AG04449 (cell line): ENCODE data around the gene MGAT4A.
"Not testable (repeated sequence)": the region's sequence is repeated elsewhere in the genome, so short reads cannot be mapped to it uniquely, and the experiment has no call there.

Source experiments
- CTCF ChIA-PET: fragments of 350-600 bp; formaldehyde crosslinking; extraction: SDS; loops from one replicate; lab custom pipeline; 2021; ENCODE audit warnings: antibody characterized with exemption; lab: Yijun Ruan, JAX
- POLR2A ChIA-PET: fragments of 400-600, 350-600 bp; formaldehyde crosslinking; extraction: SDS; loops from one replicate; lab custom pipeline; 2020; ENCODE audit warnings: antibody characterized with exemption, inconsistent platforms; lab: Yijun Ruan, JAX
- DNase-seq: peaks from one replicate; pipeline ENCODE4 v3.0.0-alpha.2; 2010; ENCODE audit warnings: low read depth, low spot score
- H3K4me3 ChIP-seq: 2 replicates; pipeline ENCODE4 v1.5.1; 2011; ENCODE audit warnings: low read depth, mild to moderate bottlenecking, control low read depth, low read length
- CTCF ChIP-seq: IDR thresholded peaks from one replicate; pipeline ENCODE4 v1.5.1; 2011; ENCODE audit warnings: mild to moderate bottlenecking, moderate library complexity, low read length, control low read depth, inconsistent platforms; ENCODE audit not compliant: insufficient read depth; ENCODE audit errors: missing control alignments

The MGAT4A gene

GRCh38 chr2:98729652-98730051, 1.3 kb downstream of the MGAT4A start:
- ChIA-PET POLR2A (no interaction called here), CTCF (no interaction called here)
- H3K4me3 ChIP-seq: no peak overlapping the region
- DNase-seq: no peak
- no peak for TF ChIP-seq CTCF

DNA sequence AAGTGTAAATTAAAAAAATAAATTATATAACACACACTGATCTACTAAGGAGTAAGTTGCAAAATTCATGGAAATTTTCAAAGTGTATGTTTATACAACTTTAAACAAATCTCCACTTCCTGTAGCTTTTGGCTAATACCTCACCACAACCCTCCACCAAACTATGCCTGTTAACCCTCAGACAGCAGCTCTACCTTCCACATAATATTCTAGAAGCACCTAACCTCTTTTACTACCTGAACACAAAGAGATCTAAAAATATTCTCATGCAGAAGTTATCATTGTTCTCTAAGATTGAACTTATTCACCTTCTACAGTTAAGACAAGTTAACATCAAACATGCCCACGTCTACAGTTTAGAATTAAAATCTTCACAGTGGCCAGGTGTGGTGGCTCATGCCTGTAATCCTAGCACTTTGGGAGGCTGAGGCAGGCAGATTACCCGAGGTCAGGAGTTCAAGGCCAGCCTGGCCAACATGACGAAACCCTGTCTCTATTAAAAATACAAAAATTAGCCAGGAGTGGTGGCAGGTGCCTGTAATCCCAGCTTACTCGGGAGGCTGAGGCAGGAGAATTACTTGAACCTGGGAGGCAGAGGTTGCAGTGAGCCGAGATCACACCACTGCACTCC, 2.7 kb downstream of the MGAT4A start:
- DNase-seq, POLR2A ChIA-PET, H3K4me3 ChIP-seq, CTCF ChIA-PET: not testable (repeated sequence)

- no peak overlapping the region for H3K4me3 ChIP-seq
- no peak for TF ChIP-seq CTCF
- CTCF ChIA-PET: no interaction called here
- no peak for DNase-seq
- POLR2A ChIA-PET: no interaction called here
These were observed 3.4 kb downstream of the MGAT4A start for GRCh38 chr2:98727369-98728087.

- H3K4me3 ChIP-seq: no peak overlapping the region
- TF ChIP-seq CTCF: no peak
- no peak for DNase-seq
- ChIA-PET CTCF (no interaction called here), POLR2A (no interaction called here)
These were observed 4.1 kb downstream of the MGAT4A start for GRCh38 chr2:98726735-98727368.

DNA sequence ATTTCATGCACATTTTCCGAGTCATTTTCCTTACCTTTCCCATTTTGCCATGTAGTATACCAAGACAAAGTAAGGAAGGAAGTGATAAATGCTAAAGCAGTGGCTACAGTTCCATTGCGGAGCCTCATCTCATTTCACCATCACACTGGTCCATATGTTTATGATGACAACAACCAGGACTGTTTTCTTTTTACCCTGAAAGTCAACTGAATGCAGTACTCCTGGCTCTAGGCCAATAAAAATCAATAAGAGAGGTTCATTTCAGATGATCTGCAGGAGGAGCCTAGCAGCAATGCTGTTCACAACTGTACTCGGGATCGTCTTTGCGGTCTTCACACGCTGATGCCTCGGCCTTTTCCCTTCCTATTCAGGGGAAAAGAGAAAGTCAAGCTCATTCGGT, 4.7 kb downstream of the MGAT4A start:
- POLR2A ChIA-PET: no interaction called here
- no peak for DNase-seq
- H3K4me3 ChIP-seq: no peak overlapping the region
- CTCF ChIA-PET: no interaction called here
- TF ChIP-seq CTCF: no peak

DNA sequence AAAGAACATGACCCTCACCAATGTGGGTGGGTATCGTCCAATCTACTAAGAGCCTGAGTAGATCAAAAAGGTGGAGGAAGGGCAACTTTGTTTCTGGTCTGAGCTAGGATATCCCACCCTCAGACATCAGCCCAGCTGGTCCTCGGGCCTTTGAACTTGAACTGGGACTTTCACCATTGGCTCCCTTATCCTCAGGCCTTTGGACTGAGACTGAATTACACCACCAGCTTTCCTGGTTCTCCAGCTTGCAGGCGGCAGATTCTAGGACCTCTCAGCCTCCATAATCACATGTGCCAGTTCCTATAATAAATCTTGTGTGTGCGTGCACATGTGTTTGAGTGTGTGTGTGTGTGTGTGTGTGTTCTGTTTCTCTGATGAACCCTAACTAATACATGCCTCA, 10.6 kb downstream of the MGAT4A start:
- no peak overlapping the region for H3K4me3 ChIP-seq
- DNase-seq: no peak
- ChIA-PET POLR2A (no interaction called here), CTCF (interaction anchor here (0.8 kb wide), 1 partner anchor 71 kb away, joined by 3 read pairs; no protein-coding TSS in a partner anchor)
- no peak for TF ChIP-seq CTCF
